HepG2 (cell line): ENCODE results near the gene JMJD7. TPM values are rescaled to one million over a fixed set of nuclear protein-coding genes. Genes with fewer than 3 reads are reported as not detected.

Source experiments
- AGO2 ChIP-seq: fragments of 200-400 bp; formaldehyde crosslinking; optimal IDR thresholded peaks from 2 replicates; pipeline ENCODE3; 2017; ENCODE audit warnings: mild to moderate bottlenecking, low read depth, low read length, moderate library complexity
- ARID2 ChIP-seq: sonication (generic); formaldehyde crosslinking; IDR thresholded peaks from 2 replicates; pipeline ENCODE4 v1.8.1; 2022; ENCODE audit warnings: mild to moderate bottlenecking, missing genetic modification reagents, borderline replicate concordance
- ATRX ChIP-seq: sonication (generic); formaldehyde crosslinking; IDR thresholded peaks from 2 replicates; pipeline ENCODE4 v1.4.0; 2020; ENCODE audit warnings: missing genetic modification reagents, borderline replicate concordance
- GATAD2A ChIP-seq: IDR thresholded peaks from 2 replicates; pipeline ENCODE4 v1.6.1; 2016
- HNRNPL ChIP-seq: fragments of 200-400 bp; formaldehyde crosslinking; IDR thresholded peaks from 2 replicates; pipeline ENCODE4 v1.6.1; 2017; ENCODE audit warnings: mild to moderate bottlenecking, low read depth, low read length
- KDM5B ChIP-seq: sonication (generic); formaldehyde crosslinking; IDR thresholded peaks from 2 replicates; pipeline ENCODE4 v1.4.0; 2020; ENCODE audit warnings: missing genetic modification reagents, mild to moderate bottlenecking, borderline replicate concordance
- MTA1 ChIP-seq: sonication (generic); formaldehyde crosslinking; IDR thresholded peaks from 2 replicates; pipeline ENCODE4 v1.4.0; 2020; ENCODE audit warnings: missing genetic modification reagents, mild to moderate bottlenecking, borderline replicate concordance
- MYNN ChIP-seq: sonication (generic); formaldehyde crosslinking; IDR thresholded peaks from 2 replicates; pipeline ENCODE4 v1.4.0; 2020; ENCODE audit warnings: mild to moderate bottlenecking, low read depth, missing genetic modification reagents
- NAIF1 ChIP-seq: sonication (generic); formaldehyde crosslinking; IDR thresholded peaks from 2 replicates; pipeline ENCODE4 v1.5.0; 2020; ENCODE audit warnings: mild to moderate bottlenecking, missing genetic modification reagents, borderline replicate concordance
- NKX3-1 ChIP-seq: sonication (generic); formaldehyde crosslinking; IDR thresholded peaks from 2 replicates; pipeline ENCODE4 v1.5.0; 2020; ENCODE audit warnings: missing genetic modification reagents
- PHF21A ChIP-seq: sonication (generic); formaldehyde crosslinking; IDR thresholded peaks from 2 replicates; pipeline ENCODE4 v1.5.0; 2020; ENCODE audit warnings: mild to moderate bottlenecking, missing genetic modification reagents
- POLR2AphosphoS2 ChIP-seq: IDR thresholded peaks from 2 replicates; pipeline ENCODE4 v1.6.1; 2011; ENCODE audit warnings: low read depth, low read length, improper control_type of control experiment
- SOX6 ChIP-seq, 2 experiments: fragments of 450-650 bp in 1 of 2; sonication (generic) in 1 of 2; formaldehyde crosslinking in 1 of 2; IDR thresholded peaks; 2 replicates each; pipeline versions ENCODE4 v1.4.0 to v1.6.1; 2017 to 2020; ENCODE audit warnings: antibody characterized with exemption in 1 of 2, mild to moderate bottlenecking in 1 of 2, missing genetic modification reagents in 1 of 2
- ZBTB42 ChIP-seq: sonication (generic); formaldehyde crosslinking; IDR thresholded peaks from 2 replicates; pipeline ENCODE4 v1.5.0; 2020; ENCODE audit warnings: mild to moderate bottlenecking, missing genetic modification reagents
- ZFP90 ChIP-seq: sonication (generic); formaldehyde crosslinking; IDR thresholded peaks from 2 replicates; pipeline ENCODE4 v1.8.0; 2022; ENCODE audit warnings: missing genetic modification reagents, mild to moderate bottlenecking, inconsistent platforms, borderline replicate concordance
- ZNF24 ChIP-seq: fragments of 450-650 bp; IDR thresholded peaks from 2 replicates; pipeline ENCODE4 v1.6.1; 2017; ENCODE audit warnings: antibody characterized with exemption, mild to moderate bottlenecking
- ZNF282 ChIP-seq: fragments of 450-650 bp; IDR thresholded peaks from 2 replicates; pipeline ENCODE4 v1.6.1; 2018; ENCODE audit not compliant: partially characterized antibody
- ZNF382 ChIP-seq: sonication (generic); formaldehyde crosslinking; IDR thresholded peaks from 2 replicates; pipeline ENCODE4 v1.5.0; 2020; ENCODE audit warnings: missing genetic modification reagents, mild to moderate bottlenecking, borderline replicate concordance
- ZSCAN30 ChIP-seq: sonication (generic); formaldehyde crosslinking; IDR thresholded peaks from 2 replicates; pipeline ENCODE4 v1.5.0; 2020; ENCODE audit warnings: mild to moderate bottlenecking, missing genetic modification reagents
- polyA plus RNA-seq, 8 experiments: library from polyadenylated mRNA; depleted of rRNA in 3 of 8; stranded (reverse) in 7 of 8; unstranded in 1 of 8; fragments of >200 nt; fragmentation: Illumina TruSeq in 4 of 8; extraction: Trizol in 4 of 8; gene quantifications; 2 replicates each; pipeline versions ENCODE4 v1.2.1 to v1.2.3, GENCODE V29; 2011 to 2016; ENCODE audit warnings: low read depth in 4 of 8, missing spikeins in 1 of 8, mixed read lengths in 1 of 8; ENCODE audit not compliant: insufficient read depth in 1 of 8
- total RNA-seq, 5 experiments: library from RNA; depleted of rRNA; stranded (reverse); fragments of >200 nt; fragmentation: Illumina TruSeq; extraction: Trizol; gene quantifications; 2 replicates each; pipeline ENCODE4 v1.2.3, GENCODE V29; 2016; ENCODE audit warnings: low read depth in 1 of 5
- TF ChIP-seq, protein P1 (sequence below): sonication (generic); formaldehyde crosslinking; IDR thresholded peaks from 2 replicates; pipeline ENCODE4 v1.9.0; 2022; ENCODE audit warnings: missing genetic modification reagents, mild to moderate bottlenecking, borderline replicate concordance
- TF ChIP-seq, protein P2 (sequence below): sonication (generic); formaldehyde crosslinking; IDR thresholded peaks from 2 replicates; pipeline ENCODE4 v1.9.0; 2021; ENCODE audit warnings: missing genetic modification reagents, borderline replicate concordance

JMJD7 gene
- total and polyA plus RNA-seq, 2 of the 13 experiments (the other 11 are each of a cell fraction or from before 2014, with no cell fraction given): 6.4 to 7.1 TPM

DNA sequence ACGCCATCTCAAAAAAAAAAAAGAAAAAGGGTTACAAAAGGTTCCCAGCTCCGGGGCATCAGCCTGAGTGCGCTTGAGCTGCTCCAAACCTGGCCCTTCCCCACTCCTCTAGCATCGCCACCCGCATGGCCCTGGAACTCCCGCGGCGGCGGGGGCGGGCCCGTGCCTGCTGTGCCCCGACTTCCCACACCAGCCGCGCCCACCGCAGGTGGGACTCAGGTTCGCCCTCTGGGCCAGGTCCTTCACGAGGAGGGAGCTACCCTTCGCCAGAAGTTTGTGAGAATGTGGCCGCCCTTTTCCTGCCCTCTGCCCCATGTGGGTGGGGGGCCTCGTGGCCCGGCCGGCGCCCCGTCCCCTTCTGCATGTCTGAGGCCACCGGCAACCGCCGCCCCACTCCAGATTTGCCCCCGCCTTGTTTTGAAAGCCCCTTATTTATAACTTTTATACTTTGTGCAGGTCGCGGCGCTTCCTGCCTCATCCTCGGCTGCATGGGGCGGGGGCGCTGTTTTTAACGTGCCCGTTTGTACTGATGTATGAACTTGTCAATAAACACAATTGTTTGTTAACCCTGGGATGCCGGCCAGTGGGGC is 507 bp upstream of the JMJD7 start (continued):
- TF ChIP-seq MYNN (CRISPR knock-in tag) (no peak), HNRNPL (peak; percentile 16; the same call in 1 of the 2 replicates), ZNF24 (no peak), ZBTB42 (0 out of 2 replicates have a peak, but pooled peaks have one; percentile 23), NAIF1 (CRISPR knock-in tag) (peak; percentile 22), KDM5B (no peak), ZSCAN30 (peak; percentile 66), ATRX (CRISPR knock-in tag) (no peak), ZFP90 (no peak), ARID2 (CRISPR knock-in tag) (no peak), SOX6 (IDR thresholded peaks at IDR 0.05) (no peak), SOX6 (CRISPR knock-in tag; IDR thresholded peaks at IDR 0.05) (0 out of 2 replicates have a peak, but pooled peaks have one; percentile 0), ZNF282 (no peak), POLR2AphosphoS2 (no peak), MTA1 (CRISPR knock-in tag) (peak; percentile 9; the same call in 1 of the 2 replicates), GATAD2A (CRISPR knock-in tag) (no peak), NKX3-1 (peak; percentile 9; the same call in 1 of the 2 replicates), ZNF382 (CRISPR knock-in tag) (no peak), AGO2 (peak; percentile 84), PHF21A (CRISPR knock-in tag) (no peak)
- TF ChIP-seq, protein P1, sequence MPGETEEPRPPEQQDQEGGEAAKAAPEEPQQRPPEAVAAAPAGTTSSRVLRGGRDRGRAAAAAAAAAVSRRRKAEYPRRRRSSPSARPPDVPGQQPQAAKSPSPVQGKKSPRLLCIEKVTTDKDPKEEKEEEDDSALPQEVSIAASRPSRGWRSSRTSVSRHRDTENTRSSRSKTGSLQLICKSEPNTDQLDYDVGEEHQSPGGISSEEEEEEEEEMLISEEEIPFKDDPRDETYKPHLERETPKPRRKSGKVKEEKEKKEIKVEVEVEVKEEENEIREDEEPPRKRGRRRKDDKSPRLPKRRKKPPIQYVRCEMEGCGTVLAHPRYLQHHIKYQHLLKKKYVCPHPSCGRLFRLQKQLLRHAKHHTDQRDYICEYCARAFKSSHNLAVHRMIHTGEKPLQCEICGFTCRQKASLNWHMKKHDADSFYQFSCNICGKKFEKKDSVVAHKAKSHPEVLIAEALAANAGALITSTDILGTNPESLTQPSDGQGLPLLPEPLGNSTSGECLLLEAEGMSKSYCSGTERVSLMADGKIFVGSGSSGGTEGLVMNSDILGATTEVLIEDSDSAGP: peak; percentile 46; the same call in 1 of the 2 replicates
- TF ChIP-seq, protein P2, sequence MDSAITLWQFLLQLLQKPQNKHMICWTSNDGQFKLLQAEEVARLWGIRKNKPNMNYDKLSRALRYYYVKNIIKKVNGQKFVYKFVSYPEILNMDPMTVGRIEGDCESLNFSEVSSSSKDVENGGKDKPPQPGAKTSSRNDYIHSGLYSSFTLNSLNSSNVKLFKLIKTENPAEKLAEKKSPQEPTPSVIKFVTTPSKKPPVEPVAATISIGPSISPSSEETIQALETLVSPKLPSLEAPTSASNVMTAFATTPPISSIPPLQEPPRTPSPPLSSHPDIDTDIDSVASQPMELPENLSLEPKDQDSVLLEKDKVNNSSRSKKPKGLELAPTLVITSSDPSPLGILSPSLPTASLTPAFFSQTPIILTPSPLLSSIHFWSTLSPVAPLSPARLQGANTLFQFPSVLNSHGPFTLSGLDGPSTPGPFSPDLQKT (CRISPR knock-in tag): no peak
